GM19238 (cell line): ENCODE data around the gene LARP1B.
"Not testable (repeated sequence)": the region's sequence is repeated elsewhere in the genome, so short reads cannot be mapped to it uniquely, and the experiment has no call there.

Experiments used
- DNase-seq: peaks from one replicate; pipeline ENCODE4 v3.0.0; 2011; ENCODE audit warnings: low spot score; ENCODE audit not compliant: insufficient read length

LARP1B gene

DNA sequence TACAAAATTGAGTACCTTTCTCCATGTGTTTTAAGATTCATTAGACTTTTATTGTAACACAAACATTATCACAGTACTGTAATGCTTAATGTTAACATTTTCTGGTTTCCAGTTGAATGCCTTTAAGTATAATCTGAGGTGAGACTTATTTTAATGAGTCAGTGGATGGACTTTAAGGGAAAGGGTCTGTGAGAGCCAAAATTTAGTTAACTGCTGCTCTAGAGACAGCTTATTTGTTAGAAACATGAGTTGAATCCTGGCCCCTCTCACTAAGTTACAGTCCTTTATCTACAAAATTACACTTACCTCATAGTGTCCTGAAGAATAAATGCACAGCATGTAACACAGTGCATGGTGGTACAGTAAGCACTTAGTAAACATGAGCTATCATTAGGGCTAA is 160.5 kb downstream of the LARP1B start:
- no peak for DNase-seq

DNA sequence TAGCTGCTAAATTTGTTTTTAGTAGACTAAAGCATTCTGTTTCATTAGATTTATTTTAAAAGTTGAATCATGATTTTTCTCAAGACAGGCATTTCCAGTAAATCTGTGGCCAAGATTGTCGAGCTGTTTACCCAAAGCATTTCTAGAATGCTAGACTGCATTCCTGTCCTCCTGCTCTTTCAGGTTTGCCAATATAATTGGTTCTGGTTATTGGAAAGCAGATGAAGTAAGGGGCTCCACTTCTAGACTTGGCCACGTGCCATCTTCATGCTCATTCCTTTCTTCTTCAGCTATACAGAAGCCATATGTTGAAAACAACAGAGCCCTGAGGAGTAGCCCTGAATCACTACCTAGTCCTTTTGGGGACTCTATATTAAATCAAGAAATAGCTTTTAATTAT is 164.0 kb downstream of the LARP1B start:
- no peak for DNase-seq

DNA sequence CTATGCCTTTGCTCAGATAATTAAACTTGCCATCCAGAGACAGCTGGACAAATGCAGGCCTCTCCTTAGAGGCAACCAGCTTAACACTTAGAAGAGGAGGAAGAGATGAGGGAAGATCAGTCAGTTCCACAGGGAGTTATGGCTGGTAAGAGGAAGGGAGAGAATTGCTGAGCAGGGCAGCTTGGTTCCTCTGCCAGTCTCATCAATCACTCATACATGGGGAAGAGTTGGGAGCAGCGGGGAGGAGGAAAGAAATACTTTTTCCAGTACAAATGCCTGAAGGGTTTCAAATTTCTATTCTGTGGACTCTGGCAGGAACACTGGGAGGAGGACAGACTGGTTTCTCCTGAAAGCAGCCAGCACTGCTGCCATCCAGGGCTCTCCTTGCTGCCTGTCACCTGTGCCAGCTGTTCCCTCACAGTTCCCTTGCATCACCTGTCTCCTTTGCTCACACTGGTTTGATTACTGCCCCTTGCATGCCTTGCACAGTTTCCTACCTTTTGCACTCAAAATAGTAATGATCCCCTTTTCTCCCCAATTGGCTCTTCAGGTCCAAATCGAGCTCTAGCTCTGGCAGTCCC is 167.0 kb downstream of the LARP1B start:
- no peak for DNase-seq

DNA sequence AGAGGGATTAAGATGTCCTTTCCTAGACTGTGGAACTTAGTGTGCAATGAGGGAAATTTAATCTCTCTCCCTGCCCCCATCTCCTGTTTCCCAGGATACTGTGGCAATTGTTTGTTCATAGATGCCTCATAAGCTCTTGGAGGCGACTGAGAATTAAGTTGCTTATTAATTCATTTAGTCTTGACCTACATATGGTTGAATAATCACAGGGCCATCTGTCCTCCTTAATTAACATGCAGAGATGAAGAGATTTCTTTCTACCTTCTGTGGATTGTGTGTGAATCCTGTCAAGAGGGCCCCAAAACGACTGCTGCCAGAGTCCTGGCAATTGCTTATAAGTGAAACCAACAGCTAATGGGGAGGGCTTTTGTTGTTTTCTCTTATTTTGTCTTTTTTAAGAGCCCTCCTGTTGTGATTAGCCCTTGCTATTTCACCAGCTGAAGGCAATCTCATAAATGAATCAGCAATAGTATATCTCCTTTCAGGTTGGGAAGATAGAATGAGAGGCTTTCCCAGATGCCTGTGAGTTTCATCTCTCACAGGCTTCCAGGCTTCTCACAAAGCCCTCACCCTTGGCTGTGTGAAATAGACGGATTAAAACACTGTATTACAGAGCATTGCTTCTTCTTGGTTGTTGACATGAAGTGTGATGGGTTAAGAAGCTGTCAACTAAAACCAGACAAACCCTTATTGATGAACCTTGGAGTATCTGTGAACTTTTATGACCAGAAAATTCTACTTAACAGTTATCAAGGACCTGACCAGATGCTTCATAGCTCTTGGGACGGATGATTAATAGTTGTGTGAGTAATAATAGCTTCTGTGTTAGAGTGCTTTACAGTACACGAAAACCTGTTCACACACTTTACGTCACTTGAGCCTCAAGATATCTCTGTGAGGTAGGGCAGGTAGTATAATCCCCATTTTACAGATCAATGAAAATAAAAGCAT is 168.0 kb downstream of the LARP1B start:
- DNase-seq, result no peak

DNA sequence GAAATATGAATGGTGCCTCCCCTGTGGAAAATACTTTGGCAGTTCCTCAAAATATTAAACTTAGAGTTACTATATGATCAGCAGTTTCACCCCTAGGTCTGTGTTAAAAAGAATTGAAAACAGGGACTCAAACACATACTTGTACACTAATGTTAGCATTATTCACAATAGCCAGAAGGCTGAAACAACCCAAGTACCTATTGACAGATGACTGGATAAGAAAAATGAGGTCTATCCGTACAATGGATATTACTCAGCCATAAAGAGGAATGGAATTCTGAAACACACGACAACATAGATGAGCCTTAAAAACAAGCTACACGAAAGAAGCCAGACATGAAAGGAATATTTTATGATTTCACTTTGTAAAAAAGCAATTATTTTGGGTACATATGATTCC is 171.6 kb downstream of the LARP1B start:
- DNase-seq, result no peak

DNA sequence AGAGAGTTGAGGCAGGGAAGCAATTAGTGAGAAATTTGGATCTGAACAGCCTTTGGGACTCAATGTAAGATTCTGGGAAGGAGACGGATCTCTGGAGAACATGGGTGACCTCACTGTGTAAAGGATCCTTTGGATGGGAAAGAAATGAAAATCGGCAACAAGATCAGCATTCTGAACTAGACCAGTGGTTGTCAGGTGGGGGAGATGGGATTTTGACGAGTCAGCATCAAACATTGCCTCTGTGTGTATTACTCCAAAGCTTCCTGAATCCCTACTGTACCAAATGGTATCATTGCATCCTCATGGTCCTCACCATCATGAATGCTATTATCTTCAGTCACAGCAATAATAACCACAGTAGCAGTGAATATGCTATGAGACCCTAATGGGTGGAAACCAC is 173.7 kb downstream of the LARP1B start:
- no peak for DNase-seq

DNA sequence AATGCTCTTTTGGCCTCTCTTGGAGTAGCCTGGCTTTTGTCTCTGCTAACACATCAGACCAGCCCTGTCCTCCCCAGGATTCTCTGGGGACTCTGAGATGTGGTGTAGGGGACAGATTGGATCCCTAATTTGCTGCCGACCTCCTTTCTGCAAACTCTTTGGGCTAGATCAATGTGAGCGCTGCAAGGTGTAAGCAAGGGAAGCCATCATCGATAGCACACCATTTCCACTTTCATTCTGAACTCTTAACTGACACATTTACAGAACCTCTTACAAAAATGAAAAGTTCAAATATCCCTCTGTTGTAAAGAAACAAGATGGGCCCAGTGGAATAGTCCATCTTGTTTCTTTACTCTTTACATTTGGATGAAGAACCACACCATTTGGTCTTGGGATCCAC is 179.9 kb downstream of the LARP1B start:
- no peak for DNase-seq

DNA sequence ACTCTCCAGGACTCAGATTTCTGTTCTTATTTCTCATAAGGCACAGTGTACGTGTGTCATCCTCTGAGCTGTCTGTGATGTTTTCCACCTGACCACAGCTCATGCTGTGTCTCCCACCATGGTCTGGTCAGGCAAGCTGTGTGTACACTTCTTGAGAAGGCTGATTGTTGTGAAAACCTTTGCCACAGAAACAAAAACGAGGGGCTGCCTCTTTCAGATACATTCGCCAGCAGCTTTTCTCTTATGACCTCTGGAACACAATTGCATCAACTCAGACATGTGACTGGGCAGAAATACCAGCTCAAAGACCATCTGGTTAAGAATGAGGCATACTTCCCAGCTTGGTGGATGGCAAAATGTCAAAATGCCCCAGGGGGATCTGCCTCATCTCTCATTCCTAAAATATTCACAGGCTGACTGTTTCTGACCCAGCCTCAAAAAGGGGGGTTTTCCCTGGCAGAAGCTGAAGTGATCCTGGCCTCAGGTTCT is 180.4 kb downstream of the LARP1B start:
- no peak for DNase-seq

DNA sequence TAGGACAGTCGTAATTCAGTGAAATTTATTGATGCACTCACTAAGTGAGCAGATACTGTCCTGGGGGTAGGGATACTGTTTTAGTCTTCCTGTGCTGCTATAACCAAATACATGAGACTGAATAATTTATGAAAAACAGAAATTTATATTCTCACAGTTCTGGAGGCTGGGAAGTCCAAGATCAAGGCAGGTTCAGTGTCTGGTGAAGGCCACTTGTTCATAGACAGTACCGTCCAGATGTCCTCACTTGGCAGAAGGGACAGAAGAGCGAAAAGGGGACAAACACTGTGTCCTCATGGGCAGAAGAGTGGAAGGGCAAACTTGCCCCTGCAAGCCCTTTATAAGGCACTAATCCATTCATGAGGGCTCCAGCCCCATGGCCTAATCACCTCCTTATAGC is 180.9 kb downstream of the LARP1B start:
- no peak for DNase-seq

DNA sequence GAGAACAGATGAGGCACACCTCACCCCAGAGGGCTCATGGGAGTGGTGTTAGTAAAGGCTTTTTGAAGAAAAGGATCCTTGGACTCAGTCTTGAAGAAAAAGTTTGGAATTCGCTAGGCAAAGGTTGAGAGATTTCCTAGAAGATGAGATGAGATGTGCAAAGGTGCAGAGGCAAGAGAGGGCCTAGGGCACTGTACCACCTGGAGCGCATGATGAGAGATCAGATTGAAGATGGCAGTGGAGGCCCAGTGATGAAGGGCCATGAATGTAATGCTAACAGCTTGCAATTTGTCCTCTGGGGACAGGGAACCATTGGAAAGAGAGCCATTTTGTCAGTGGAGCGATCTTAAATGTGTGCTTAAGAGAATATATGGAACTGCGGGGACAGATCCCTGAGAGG is 181.5 kb downstream of the LARP1B start:
- DNase-seq, result no peak

DNA sequence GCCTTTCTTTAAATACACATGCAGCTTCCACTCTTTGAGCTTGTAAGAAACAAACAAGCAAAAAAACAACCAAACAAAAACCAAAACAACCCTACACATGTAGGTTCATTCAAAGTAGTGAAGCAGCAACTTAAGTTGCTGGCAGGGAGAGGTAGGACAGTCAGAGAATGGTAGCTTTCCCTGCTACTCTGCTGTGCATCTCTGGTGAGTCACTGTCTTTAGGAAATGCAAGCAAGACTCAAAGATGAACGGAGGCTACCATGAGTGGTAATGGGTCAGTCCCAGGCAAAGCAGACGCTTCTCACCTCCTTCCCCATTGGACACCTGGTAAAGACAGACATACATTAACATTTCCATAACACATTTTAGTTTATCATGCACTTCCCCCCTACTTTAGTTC is 183.3 kb downstream of the LARP1B start:
- DNase-seq, result no peak

DNA sequence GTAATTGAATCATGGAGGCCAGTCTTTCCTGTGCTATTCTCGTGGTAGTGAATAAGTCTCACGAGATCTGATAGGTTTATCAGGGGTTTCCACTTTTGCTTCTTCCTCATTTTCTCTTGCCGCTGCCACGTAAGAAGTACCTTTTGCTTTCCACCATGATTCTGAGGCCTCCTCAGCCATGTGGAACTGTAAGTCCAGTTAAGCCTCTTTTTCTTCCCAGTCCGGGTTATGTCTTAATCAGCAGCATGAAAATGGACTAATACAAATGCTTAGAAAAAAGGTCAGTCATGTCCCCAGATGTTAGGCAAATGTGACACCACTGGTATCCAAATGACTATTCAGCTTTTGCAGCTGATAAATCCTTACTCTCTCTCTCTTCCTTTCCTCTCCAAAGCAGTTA is 184.3 kb downstream of the LARP1B start:
- not testable (repeated sequence) for DNase-seq

DNA sequence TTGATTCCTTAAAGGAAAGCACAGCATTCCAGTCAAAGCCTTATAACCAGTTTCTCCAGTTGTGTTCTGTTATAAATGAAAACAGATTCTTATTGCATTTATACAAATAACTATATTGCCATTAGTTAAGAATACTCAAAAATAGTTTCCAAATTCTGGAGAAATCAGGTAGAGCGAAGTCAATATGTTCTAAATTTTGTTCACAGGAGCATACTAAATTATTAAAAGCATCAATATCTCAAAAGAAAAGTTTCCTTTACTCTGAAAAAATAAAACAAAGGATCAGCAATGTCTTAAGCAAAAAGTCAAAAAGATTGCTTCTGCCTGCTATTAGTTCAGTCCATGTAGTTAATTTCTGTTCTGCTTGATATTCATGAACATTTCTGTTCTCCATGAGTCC is 186.8 kb downstream of the LARP1B start:
- no peak for DNase-seq

DNA sequence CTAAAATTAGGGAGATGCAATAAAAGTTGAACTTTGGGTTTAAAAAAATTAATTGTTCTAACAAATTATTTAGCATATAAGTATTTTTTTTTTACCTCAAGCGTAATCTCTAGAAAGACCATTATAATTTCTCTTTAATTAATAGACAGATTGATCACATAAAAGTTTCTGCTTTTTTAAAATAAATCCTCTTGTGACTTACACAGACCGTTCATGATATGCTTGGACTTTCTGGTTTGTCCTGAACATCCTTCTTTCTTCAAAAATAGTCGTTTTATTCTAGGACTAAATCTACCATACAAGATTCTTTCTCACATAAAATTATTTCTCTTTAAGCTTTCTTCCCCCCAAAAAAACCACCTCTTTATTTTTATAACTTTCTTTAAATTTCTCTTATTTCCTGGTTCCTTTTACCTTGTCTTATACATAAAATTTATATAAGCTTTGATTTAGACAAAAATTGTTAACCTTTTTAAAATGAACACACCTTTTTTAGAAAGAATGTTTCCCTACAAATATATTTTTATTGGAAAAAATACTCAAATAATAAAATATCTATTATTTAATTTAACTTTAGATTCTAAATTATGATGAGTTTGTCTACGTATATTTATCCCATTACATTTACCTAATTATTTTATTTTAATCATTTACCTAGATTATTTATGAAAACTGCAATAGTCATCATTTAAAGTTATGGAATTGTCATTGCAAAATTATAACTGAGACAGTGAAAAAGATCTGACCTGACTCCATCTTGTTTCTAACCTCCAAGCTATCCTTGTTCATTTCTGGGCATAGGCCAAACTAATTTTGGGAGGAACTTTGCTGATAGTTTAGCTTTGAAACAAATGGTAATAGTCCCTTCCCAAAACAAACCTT is 188.9 kb downstream of the LARP1B start:
- DNase-seq, result no peak

DNA sequence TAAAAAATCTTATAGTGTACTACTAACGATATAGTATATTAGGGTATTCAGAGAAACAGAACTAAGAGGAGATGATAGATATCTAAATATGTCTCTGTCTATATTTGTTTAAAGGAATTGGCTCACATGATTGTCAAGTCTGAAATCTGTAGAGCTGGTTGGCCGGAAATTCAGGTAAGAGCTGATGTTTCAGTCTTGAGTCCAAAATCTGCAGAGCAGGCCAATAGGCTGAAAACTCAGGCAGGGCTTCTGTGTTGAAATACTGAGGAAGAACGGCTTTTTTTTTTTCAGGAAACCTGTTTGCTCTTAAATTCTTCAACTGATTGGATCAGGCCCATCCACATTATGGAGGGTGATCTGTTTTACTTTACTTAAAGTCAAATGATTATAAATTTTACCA is 194.8 kb downstream of the LARP1B start:
- no peak for DNase-seq

DNA sequence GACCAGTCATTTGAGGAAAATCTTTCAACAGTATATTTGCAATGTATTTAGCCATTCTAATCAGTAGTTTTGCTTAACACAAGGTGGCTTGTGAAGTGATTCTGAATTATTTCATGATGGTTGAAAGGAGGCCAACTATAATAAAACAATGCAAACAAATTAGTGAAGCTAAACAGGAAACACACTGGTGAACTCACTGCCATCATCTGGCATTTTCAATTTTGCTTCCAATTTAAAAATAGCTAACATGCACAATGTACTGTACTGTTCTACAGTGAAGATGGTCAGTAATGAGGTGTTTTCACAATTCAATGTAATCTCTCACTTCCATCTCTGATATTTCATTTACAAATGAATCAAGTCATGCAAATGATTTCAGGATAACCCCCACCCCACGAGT is 195.4 kb downstream of the LARP1B start:
- no peak for DNase-seq

DNA sequence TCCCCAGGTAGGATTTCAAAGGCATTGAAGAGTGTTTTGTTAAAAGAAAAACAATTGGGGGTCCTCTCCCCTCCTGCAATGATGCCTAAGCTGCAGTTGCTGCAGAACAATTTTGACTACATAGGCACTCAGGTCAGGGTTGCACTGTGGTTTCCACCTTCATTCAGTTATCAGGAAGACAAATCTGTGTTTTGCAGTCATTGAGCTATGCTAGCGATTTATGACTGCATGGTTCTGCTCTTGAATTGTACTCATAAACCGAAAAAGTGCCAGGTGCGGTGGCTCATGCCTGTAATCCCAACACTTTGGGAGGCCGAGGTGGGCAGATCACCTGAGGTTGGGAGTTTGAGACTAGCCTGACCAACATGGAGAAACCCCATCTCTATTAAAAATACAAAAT is 197.1 kb downstream of the LARP1B start:
- not testable (repeated sequence) for DNase-seq

DNA sequence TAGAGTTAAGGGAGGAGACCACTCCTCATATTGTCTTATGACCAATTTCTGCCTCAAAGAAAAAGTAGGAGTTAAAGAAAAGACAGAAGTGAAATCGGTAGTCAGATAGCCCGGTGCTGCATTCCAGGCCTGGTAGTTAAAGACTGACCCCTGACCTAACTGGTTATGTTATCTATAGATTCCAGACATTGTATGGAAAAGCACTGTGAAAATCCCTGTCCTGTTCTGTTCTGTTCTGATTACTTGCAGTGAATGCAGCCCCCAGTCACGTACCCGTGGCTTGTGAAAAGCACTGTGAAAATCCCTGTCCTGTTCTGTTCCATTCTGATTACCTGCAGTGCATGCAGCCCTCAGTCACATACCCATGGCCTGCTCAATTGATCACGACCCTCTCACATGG is 198.8 kb downstream of the LARP1B start:
- not testable (repeated sequence) for DNase-seq
